HG03521 (cell line): ENCODE data around the gene DCDC1.

Experiments used
- ATAC-seq: cut with Tn5 transposase; IDR thresholded peaks from one replicate; pipeline ENCODE4 v1.9.1; 2021; ENCODE audit warnings: mild to moderate bottlenecking, moderate library complexity; ENCODE audit not compliant: unreplicated experiment

DCDC1 gene

GRCh38 chr11:30859669-30860068 lies 509.9 kb downstream of the DCDC1 start:
- no peak for ATAC-seq

DNA sequence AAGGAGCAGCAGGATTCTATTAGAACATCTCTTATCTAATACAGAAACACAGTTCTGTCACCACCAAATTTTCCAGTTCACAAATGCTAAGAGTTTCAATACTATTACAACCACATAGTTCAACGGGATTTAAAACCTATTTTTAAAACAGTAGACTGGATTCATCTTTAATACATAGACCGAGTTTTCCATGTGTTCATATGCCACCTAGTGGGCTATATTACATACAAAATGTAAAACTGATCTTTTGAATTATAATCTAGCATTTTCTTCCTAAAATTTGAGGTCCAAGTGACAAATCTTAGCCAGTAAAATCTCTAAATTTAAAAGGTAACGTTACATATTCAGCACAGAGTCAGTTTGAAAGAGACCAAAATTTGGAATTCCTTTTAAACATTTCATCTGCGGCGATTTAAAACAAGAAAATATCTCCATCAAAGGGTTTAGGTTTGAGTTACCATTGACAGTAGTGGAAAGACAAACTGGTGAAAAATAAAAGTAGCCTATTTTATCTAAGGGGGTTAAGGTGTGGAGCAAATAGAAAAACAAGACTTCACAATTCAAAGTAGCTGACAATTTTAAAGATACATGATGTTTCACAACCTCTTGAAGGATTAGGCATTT lies 514.0 kb downstream of the DCDC1 start:
- ATAC-seq = no peak

- no peak for ATAC-seq
These were observed 516.1 kb downstream of the DCDC1 start for GRCh38 chr11:30853439-30853838.

GRCh38 chr11:30852645-30853044 lies 516.9 kb downstream of the DCDC1 start:
- no peak for ATAC-seq

GRCh38 chr11:30852091-30852490 lies 517.4 kb downstream of the DCDC1 start:
- no peak for ATAC-seq

- ATAC-seq = no peak
These were observed 532.3 kb downstream of the DCDC1 start for GRCh38 chr11:30837252-30837651.

DNA sequence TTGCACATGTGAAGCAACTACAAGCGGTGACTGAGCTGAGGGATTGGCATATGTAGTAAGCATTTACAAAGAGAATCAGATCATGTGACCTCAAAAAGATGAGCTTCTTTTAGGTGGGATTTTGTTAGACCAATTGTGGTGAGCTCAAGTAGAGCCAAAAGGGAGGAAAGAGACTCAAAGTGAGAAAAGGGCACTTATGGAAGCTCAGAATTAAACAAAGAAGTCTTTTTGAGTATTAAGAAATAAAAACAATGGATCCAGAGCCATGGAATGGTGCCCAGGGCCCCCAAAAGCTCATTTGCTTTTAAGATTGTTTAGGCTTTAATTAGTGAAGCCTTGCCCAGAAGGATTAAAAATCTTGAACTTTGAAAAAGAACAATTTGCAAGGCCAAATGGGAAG lies 536.7 kb downstream of the DCDC1 start:
- no peak for ATAC-seq

- no peak for ATAC-seq
These were observed 538.9 kb downstream of the DCDC1 start for GRCh38 chr11:30830681-30831080.

DNA sequence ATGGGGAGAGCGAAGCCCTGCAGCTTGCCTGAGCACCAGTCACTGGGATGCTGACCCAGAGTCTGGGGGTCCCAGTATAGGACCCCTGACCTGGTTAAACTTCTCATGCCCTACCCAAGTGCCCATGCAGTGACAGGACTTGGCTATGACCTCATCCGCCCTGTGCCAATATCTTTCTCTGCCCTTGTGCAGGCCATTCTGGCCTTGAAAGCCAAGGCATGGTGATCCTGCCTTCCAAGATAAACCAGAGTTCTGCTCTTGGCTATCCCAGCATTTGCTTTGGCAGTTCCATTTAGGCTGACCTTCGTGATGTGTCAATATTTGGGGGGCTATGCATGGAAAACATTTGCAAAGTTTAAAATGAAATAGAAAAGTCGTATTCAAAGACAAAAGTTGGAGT lies 542.6 kb downstream of the DCDC1 start:
- no peak for ATAC-seq

- no peak for ATAC-seq
These were observed 543.8 kb downstream of the DCDC1 start for GRCh38 chr11:30825723-30826122.

DNA sequence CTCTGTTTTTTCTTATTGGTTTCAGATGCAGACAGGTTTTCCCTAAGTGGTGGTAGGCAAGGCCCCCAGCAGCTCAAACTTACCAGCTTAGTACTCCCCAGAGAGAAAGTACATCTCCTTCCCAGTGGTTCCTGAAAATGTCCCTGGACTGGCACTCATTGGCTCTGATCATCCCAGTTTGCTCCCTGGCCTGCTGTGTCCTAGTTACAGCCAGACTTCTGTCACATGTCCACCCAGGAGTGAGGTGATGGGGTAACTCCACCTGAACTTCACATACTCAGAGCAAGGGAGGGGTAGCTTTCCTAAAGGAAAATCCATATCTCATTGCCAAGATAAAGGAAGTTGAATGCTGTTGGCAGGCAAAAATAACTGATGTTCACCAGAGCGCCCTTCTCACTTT lies 546.4 kb downstream of the DCDC1 start:
- no peak for ATAC-seq

DNA sequence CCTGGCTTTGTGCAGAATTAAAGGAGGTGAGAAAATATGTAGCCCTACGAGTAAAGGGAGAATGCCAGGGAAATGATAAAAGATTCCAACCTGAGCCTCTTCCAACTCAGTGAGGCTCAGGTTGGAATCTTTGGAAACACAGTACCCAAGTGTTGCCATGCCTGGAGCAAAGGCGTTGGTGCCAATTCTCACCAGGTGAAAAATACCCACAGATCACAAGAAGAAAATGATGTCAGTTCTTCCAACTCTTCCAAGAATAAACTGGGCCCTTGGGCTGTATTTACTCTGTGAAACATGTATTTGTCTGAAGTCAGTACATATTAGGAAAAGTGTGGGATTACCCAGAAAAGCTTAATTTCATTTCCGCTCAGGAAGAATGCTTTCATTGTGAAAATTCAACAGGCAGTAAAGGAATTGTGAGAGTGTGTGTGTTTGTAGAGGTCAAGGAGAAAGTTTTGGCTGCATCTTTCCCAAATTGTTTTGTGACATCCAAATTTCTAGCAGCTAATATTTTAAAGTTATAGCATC lies 548.0 kb downstream of the DCDC1 start:
- no peak for ATAC-seq

DNA sequence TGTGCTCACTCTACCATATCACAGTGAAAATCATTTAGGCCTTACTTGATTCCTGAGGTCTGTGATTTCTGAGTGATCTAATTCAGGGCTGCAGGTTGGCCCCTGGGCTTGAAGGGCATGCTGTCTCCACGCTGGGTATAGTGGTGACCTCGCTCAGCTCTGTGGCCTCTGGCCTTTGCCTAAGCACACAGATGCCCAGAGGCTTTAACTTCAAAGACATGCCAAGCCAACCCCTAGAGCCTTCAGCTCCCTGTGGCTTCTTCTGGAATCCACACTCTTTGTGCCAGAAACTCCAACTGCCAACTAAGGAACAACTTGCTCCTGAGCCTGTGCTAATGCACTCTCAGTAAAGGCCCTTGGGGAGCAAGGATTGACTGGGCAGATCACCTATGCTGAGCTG lies 550.8 kb downstream of the DCDC1 start:
- ATAC-seq = no peak

GRCh38 chr11:30816959-30817880 lies 552.3 kb downstream of the DCDC1 start:
- ATAC-seq = no peak

- no peak for ATAC-seq
These were observed 553.9 kb downstream of the DCDC1 start for GRCh38 chr11:30815619-30816018.

DNA sequence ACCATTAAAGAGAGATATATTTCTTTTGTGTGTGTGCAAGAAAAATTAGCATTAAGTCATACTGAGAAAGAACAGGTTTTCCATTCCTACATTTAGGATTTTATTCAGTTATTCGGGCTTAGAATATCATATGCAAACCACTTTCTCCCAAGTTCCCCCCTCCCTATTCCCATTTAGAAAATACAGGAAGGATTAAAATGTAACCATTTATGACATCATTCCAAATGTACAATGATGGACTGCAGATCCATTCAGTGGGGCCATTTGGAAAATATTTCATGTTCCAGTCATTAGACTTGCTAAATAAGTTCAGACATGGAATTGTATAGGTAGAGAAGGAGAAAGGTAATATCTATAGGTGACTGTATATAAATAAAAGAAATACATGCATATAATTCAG lies 554.8 kb downstream of the DCDC1 start:
- no peak for ATAC-seq
